Tibial nerve (tissue), 3 donors: ENCODE results near the gene IL16.
"Not testable (repeated sequence)": the region's sequence is repeated elsewhere in the genome, so short reads cannot be mapped to it uniquely, and the experiment has no call there.

Experiments
- CTCF ChIP-seq, 5 experiments: fragments of 200-600 bp in 3 of 5; fragments of 450-650 bp in 2 of 5; sonication (generic) in 3 of 5; IDR thresholded peaks; one replicate each; pipeline ENCODE4 v1.5.1; 2016 to 2019; ENCODE audit warnings: antibody characterized with exemption in 5 of 5, mild to moderate bottlenecking in 3 of 5, moderate library complexity in 2 of 5
- POLR2A ChIP-seq, 2 donors: fragments of 450-650 bp; IDR thresholded peaks; one replicate each; pipeline ENCODE4 v1.6.1; 2017; ENCODE audit warnings: antibody characterized with exemption in 2 of 2, mild to moderate bottlenecking in 2 of 2, moderate library complexity in 2 of 2

- not testable (repeated sequence) for TF ChIP-seq CTCF, POLR2A (IDR thresholded peaks at IDR 0.05)
Observed at GRCh38 chr15:81158561-81158960, 38.1 kb upstream of the IL16 start.
